ENCODE data around the gene SRSF9.

The SRSF9 gene

GRCh38 chr12:120412421-120412820 lies 57.1 kb downstream of the SRSF9 start:
- TF ChIP-seq SIN3A (IDR thresholded peaks at IDR 0.05; ENCODE audit: borderline replicate concordance, insufficient read depth, low read length) (no peak), POLR2AphosphoS5 (IDR thresholded peaks at IDR 0.05; ENCODE audit: low read depth, low read length) (no peak), REST (IDR thresholded peaks at IDR 0.05; ENCODE audit: insufficient read depth in 1 of 2, low read depth in 2 of 2, low read length in 2 of 2) (no peak), FOXP2 (optimal IDR thresholded peaks at IDR 0.05; ENCODE audit: borderline replicate concordance, extremely low read depth, extremely low read length, insufficient read depth) (no peak), TAF1 (IDR thresholded peaks at IDR 0.05; ENCODE audit: borderline replicate concordance, insufficient read depth, low read length) (no peak)

All from PFSK-1 (cell line).